ENCODE results near the gene RHBDL3.
"Not testable (repeated sequence)": the region's sequence is repeated elsewhere in the genome, so short reads cannot be mapped to it uniquely, and the experiment has no call there.

Gene RHBDL3

GRCh38 chr17:32311028-32311536 lies 45.5 kb downstream of the RHBDL3 start:
- ATAC-seq (ENCODE audit: insufficient read depth, low read depth) (no peak), DNase-seq (no peak)
- no peak overlapping the region for H3K27ac ChIP-seq (ENCODE audit: low read length)
- no peak overlapping the region for H3K9ac ChIP-seq (ENCODE audit: low read depth, low read length)
- no peak overlapping the region for H3K4me2 ChIP-seq (ENCODE audit: insufficient read depth, low read length)
- no peaks in the 10 kb centered on the region for H3K79me2 ChIP-seq (ENCODE audit: insufficient read depth, low read length)
- H3K4me3 ChIP-seq (ENCODE audit: low read depth in 1 of 2, low read length in 2 of 2): no peak overlapping the region
- peaks cover 10% of the 10 kb centered on the region for H3K27me3 ChIP-seq (ENCODE audit: insufficient read depth, low read length, poor library complexity)
- H3K4me1 ChIP-seq (ENCODE audit: insufficient read depth, low read length): no peaks in the 10 kb centered on the region
- H3K9me3 ChIP-seq (ENCODE audit: insufficient read depth, low read length, severe bottlenecking): no peaks in the 10 kb centered on the region
- no peaks in the 10 kb centered on the region for H3K36me3 ChIP-seq (ENCODE audit: insufficient read depth, low read length)
- H4K20me1 ChIP-seq (ENCODE audit: insufficient read depth, low read length): 0 out of 2 replicates have a peak, but pooled peaks cover 3% of the 10 kb centered on the region
- H2AFZ ChIP-seq (ENCODE audit: low read depth, low read length): no peak overlapping the region
- TF ChIP-seq EZH2 (IDR thresholded peaks at IDR 0.05; ENCODE audit: borderline replicate concordance, low read depth, low read length, severe bottlenecking) (no peak), CTCF (IDR thresholded peaks at IDR 0.05; ENCODE audit: borderline replicate concordance, extremely low read depth, low read length, poor library complexity, severe bottlenecking) (no peak)

- Histone ChIP-seq H3K4me2 (ENCODE audit: insufficient read depth, low read length) (no peak overlapping the region), H3K27me3 (ENCODE audit: insufficient read depth, low read length, poor library complexity) (no peaks in the 10 kb centered on the region), H3K27ac (ENCODE audit: low read length) (no peak overlapping the region), H3K9ac (ENCODE audit: low read depth, low read length) (no peak overlapping the region), H4K20me1 (ENCODE audit: insufficient read depth, low read length) (no peaks in the 10 kb centered on the region), H3K79me2 (ENCODE audit: insufficient read depth, low read length) (no peaks in the 10 kb centered on the region), H3K9me3 (ENCODE audit: insufficient read depth, low read length, severe bottlenecking) (no peaks in the 10 kb centered on the region), H3K36me3 (ENCODE audit: insufficient read depth, low read length) (no peaks in the 10 kb centered on the region), H3K4me3 (ENCODE audit: low read depth in 1 of 2, low read length in 2 of 2) (no peak overlapping the region), H3K4me1 (ENCODE audit: insufficient read depth, low read length) (no peaks in the 10 kb centered on the region), H2AFZ (ENCODE audit: low read depth, low read length) (no peak overlapping the region)
- DNase-seq (no peak), ATAC-seq (ENCODE audit: insufficient read depth, low read depth) (no peak)
- TF ChIP-seq EZH2 (IDR thresholded peaks at IDR 0.05; ENCODE audit: borderline replicate concordance, low read depth, low read length, severe bottlenecking) (no peak), CTCF (IDR thresholded peaks at IDR 0.05; ENCODE audit: borderline replicate concordance, extremely low read depth, low read length, poor library complexity, severe bottlenecking) (no peak)
Observed at GRCh38 chr17:32314636-32315035, 49.0 kb downstream of the RHBDL3 start.

GRCh38 chr17:32315171-32315570 lies 49.5 kb downstream of the RHBDL3 start:
- TF ChIP-seq CTCF (IDR thresholded peaks at IDR 0.05; ENCODE audit: borderline replicate concordance, extremely low read depth, low read length, poor library complexity, severe bottlenecking) (no peak), EZH2 (IDR thresholded peaks at IDR 0.05; ENCODE audit: borderline replicate concordance, low read depth, low read length, severe bottlenecking) (no peak)
- Histone ChIP-seq H2AFZ (ENCODE audit: low read depth, low read length) (no peak overlapping the region), H3K36me3 (ENCODE audit: insufficient read depth, low read length) (no peaks in the 10 kb centered on the region), H3K9me3 (ENCODE audit: insufficient read depth, low read length, severe bottlenecking) (no peaks in the 10 kb centered on the region), H3K4me1 (ENCODE audit: insufficient read depth, low read length) (no peaks in the 10 kb centered on the region), H4K20me1 (ENCODE audit: insufficient read depth, low read length) (no peaks in the 10 kb centered on the region), H3K4me2 (ENCODE audit: insufficient read depth, low read length) (no peak overlapping the region), H3K4me3 (ENCODE audit: low read depth in 1 of 2, low read length in 2 of 2) (no peak overlapping the region), H3K79me2 (ENCODE audit: insufficient read depth, low read length) (no peaks in the 10 kb centered on the region), H3K27ac (ENCODE audit: low read length) (no peak overlapping the region), H3K9ac (ENCODE audit: low read depth, low read length) (no peak overlapping the region), H3K27me3 (ENCODE audit: insufficient read depth, low read length, poor library complexity) (no peaks in the 10 kb centered on the region)
- ATAC-seq (ENCODE audit: insufficient read depth, low read depth) (no peak), DNase-seq (no peak)

GRCh38 chr17:32316653-32317052 lies 51.0 kb downstream of the RHBDL3 start:
- H3K27ac ChIP-seq (ENCODE audit: low read length); H3K4me3 ChIP-seq (ENCODE audit: low read depth in 1 of 2, low read length in 2 of 2); H3K9ac ChIP-seq (ENCODE audit: low read depth, low read length); H3K4me2 ChIP-seq (ENCODE audit: insufficient read depth, low read length); H3K27me3 ChIP-seq (ENCODE audit: insufficient read depth, low read length, poor library complexity); ATAC-seq (ENCODE audit: insufficient read depth, low read depth); H3K79me2 ChIP-seq (ENCODE audit: insufficient read depth, low read length); H3K36me3 ChIP-seq (ENCODE audit: insufficient read depth, low read length); H2AFZ ChIP-seq (ENCODE audit: low read depth, low read length); H3K4me1 ChIP-seq (ENCODE audit: insufficient read depth, low read length); H4K20me1 ChIP-seq (ENCODE audit: insufficient read depth, low read length); H3K9me3 ChIP-seq (ENCODE audit: insufficient read depth, low read length, severe bottlenecking); DNase-seq: not testable (repeated sequence)

Data from DND-41 (cell line).